Measurements from ENCODE around the gene KCNE4. TPM values are rescaled to one million over a fixed set of nuclear protein-coding genes. Genes with fewer than 3 reads are reported as not detected.

The KCNE4 gene
- total RNA-seq, 1 experiment from 2014 or later, result 213 TPM

GRCh38 chr2:223039618-223040017, 12.4 kb upstream of the KCNE4 start:
- no peak for DNase-seq (ENCODE audit: extremely low read depth, low read depth)

- DNase-seq (ENCODE audit: extremely low read depth, low read depth), result no peak
Observed at GRCh38 chr2:223040527-223040926, 11.5 kb upstream of the KCNE4 start.

GRCh38 chr2:223041527-223042109, 10.4 kb upstream of the KCNE4 start:
- DNase-seq (ENCODE audit: extremely low read depth, low read depth), result peak; percentile 95

DNA sequence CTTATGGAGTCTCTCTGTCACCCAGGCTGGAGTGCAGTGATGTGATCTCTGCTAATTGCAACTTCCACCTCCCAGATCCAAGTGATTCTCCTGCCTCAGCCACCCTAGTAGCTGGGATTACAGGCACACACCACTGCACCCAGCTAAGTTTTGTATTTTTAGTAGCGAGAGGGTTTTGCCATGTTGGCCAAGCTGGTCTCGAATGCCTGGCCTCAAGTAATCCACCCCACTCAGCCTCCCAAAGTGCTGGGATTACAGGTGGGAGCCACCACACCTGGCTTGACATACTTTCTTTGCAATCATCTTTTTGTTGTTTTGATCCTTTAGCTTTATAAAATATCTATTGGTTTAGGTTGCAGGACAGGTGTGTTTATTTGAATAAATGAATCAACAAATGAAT, 9.7 kb upstream of the KCNE4 start:
- no peak for DNase-seq (ENCODE audit: extremely low read depth, low read depth)

GRCh38 chr2:223042704-223043118, 9.3 kb upstream of the KCNE4 start:
- peak; percentile 76 for DNase-seq (ENCODE audit: extremely low read depth, low read depth)

DNA sequence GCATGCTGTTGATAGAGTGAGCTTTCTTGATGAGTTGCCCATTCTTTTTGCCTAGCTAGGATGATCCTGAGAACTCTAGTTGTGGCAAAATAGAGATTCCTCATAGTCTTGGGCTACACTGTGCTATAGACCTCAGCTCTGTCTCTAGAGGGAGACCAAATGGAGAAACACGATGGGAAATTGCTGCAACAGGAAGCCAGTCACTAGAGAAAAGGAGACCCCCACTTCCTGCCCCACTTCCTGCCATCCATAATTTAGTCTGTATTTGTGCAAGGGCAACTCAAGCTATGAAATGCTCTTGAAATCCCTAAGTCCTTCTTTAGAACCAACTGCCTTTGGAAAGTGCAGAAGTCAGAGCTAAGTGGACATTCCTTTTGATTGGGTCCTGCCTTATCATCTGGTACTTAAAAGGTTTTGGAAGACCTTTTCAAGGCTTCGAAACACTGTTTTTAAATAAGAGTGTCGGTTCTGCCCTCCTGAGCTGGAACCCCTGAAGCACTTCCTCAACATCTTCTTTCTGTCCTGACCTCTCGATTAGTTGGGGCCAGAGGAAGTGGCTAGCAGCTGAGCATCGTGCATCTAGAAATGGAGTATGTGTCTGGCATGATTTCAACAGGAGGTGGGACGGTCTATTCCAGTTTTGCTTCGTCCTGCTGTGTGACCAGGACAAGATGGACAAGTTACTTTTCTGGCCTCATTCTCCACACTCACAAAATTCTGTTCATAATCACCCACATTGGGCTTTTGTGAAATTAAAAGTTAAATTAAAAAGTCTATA, 8.6 kb upstream of the KCNE4 start:
- DNase-seq (ENCODE audit: extremely low read depth, low read depth), result no peak

DNA sequence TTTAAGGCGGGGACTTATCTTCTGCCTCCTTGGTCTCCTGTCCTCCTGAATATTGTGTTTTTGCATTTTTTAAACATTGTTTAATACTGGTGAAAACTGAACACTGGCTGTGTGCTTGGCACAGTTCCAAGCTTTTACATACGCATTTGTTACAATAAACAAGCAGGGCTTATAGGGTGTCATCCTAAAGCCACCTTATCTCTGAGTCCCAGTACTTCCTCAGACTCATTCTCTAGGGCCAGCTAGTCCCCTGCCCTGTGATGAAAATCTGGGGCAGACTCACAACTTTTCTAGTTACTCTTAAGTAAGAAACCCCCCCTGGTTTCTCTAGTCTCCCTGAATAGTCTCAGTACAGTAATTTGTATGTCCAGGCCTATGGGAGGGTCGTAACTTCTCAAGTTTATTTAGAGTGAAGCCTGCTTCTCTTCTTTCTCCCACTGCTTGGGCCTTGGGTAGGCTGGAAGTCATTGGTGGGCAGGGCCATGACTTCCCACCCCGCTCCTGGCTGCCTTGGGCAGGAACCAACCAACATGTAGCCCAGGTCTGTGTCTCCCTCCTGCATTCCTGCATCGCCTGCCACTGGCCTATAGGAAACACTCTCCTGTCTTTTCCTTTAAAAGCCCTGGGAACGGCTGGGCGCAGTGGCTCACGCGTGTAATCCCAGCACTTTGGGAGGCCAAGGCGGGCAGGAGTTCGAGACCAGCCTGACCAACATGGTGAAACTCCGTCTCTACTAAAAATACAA, 7.7 kb upstream of the KCNE4 start:
- no peak for DNase-seq (ENCODE audit: extremely low read depth, low read depth)

- no peak for DNase-seq (ENCODE audit: extremely low read depth, low read depth)
Observed at GRCh38 chr2:223044916-223045700, 6.9 kb upstream of the KCNE4 start.

GRCh38 chr2:223046470-223047040, 5.4 kb upstream of the KCNE4 start:
- no peak for DNase-seq (ENCODE audit: extremely low read depth, low read depth)

- DNase-seq (ENCODE audit: extremely low read depth, low read depth), result peak; percentile 82
Observed at GRCh38 chr2:223047260-223047761, 4.7 kb upstream of the KCNE4 start.

- DNase-seq (ENCODE audit: extremely low read depth, low read depth), result no peak
Observed at GRCh38 chr2:223048519-223048918, 3.5 kb upstream of the KCNE4 start.

- DNase-seq (ENCODE audit: extremely low read depth, low read depth), result no peak
Observed at GRCh38 chr2:223049356-223049755, 2.6 kb upstream of the KCNE4 start.

- no peak for DNase-seq (ENCODE audit: extremely low read depth, low read depth)
Observed at GRCh38 chr2:223050188-223050587, 1.8 kb upstream of the KCNE4 start.

- no peak for DNase-seq (ENCODE audit: extremely low read depth, low read depth)
Observed at GRCh38 chr2:223050900-223051504, 988 bp upstream of the KCNE4 start.

- no peak for DNase-seq (ENCODE audit: extremely low read depth, low read depth)
Observed at GRCh38 chr2:223052548-223053483, 826 bp downstream of the KCNE4 start.

DNA sequence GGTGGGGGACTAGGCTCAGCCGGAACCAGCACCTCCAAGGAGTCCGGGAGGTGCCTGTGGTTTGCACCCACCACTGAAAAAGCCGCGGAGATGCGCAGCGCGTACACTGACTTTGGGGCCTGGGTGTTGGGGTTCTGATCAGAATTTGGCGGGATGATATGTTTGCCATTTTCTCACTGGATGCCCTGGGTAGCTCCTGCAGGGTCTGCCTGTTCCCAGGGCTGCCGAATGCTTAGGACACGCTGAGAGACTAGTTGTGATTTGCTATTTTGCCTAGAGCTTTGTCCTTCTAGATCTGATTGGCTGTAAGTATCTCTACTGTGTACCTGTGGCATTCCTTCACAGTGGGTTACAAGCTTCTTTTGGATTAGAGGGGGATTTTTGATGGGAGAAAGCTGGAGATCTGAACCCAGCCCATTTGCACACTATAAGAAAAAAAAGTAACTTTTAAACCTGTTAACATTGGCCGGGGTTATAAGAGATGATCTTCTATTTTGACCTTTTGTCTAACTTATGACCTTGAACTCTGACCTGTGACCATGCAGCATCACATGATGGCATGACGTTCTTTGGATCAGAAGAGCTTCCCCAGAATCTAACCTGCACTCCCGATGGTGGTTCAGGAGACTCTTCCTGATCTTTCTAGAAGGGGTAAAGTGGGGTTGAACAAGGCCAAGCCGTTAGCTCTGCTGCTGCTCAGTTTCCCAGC, 1.6 kb downstream of the KCNE4 start:
- DNase-seq (ENCODE audit: extremely low read depth, low read depth), result no peak

GRCh38 chr2:223054193-223054781, 2.3 kb downstream of the KCNE4 start:
- DNase-seq (ENCODE audit: extremely low read depth, low read depth), result no peak

DNA sequence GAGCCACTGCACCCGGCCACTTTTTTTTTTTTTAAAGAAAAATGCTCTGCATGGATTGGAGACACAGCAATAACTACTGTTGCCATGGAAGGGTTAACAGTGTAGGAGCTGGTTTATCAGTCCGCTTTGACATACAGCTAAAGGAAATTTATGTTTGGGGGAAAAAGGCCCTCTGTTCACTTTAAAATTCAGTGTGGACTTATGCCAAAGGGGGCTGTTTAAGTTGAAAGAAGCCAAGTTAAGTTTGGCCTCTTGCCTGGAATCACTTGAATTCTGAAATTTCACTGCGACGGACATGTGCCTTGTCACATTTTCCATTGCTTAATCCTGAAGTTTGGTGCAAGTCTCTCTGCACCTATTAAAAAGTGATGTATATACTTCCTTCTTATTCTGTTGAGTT, 3.1 kb downstream of the KCNE4 start:
- no peak for DNase-seq (ENCODE audit: extremely low read depth, low read depth)
